HG02642 (cell line): ENCODE results near the gene ELFN1.

Source experiments
- ATAC-seq: cut with Tn5 transposase; IDR thresholded peaks from one replicate; pipeline ENCODE4 v1.9.1; 2021; ENCODE audit warnings: mild to moderate bottlenecking; ENCODE audit not compliant: unreplicated experiment, poor library complexity

ELFN1 gene

DNA sequence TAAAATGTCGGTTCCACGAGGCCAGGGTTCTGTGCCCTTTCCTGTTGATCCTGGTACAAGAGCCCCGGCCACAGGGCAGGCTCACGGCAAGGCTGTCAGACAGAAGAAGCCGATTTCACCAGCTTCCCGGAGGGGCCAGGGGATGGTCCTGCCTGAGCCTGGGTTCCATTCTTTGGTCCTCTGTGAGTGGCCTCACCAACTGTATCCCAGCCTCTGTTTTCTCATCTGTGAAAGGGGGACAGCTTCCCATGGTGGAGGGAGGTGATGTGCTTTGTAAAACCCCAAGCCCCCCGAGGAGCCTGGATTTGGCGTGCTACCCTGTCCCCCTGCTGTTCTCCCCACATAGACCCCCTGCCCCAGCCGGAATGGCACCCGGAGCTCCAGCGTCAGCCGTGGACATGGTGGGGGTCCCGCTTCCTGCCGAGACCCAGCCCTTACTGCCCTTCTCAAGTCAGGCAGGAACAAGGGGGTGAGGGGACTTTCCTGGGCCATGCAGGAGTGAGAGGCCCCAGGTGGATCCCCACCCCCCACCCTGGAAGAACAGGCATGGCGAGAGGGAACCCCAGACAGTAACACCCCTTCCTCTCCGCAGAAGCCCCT lies 28.3 kb upstream of the ELFN1 start:
- ATAC-seq, result no peak

- no peak for ATAC-seq
These were observed 27.8 kb upstream of the ELFN1 start for GRCh38 chr7:1642291-1642731.

GRCh38 chr7:1643270-1644092 lies 26.6 kb upstream of the ELFN1 start:
- no peak for ATAC-seq

GRCh38 chr7:1644341-1645070 lies 25.6 kb upstream of the ELFN1 start:
- ATAC-seq, result no peak

DNA sequence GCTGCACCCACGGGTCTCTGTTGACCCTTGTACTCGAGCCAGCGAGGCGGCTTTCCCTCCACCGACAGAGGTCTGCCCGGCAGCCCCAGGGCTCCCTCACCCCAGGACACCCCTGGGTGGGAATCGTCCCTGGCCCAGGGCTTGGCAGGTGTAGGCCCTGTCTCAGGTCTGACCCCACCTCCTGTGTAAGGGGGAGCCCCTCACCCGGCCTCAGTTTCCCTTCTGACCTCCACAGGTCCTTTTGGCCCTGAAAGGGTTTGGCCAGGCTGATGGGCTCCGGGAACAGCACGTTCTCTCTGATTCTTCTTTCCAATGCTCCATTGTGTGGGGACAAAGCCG lies 25.0 kb upstream of the ELFN1 start:
- ATAC-seq, result no peak

- ATAC-seq, result no peak
These were observed 24.6 kb upstream of the ELFN1 start for GRCh38 chr7:1645476-1645875.

GRCh38 chr7:1646391-1646790 lies 23.7 kb upstream of the ELFN1 start:
- ATAC-seq, result no peak

DNA sequence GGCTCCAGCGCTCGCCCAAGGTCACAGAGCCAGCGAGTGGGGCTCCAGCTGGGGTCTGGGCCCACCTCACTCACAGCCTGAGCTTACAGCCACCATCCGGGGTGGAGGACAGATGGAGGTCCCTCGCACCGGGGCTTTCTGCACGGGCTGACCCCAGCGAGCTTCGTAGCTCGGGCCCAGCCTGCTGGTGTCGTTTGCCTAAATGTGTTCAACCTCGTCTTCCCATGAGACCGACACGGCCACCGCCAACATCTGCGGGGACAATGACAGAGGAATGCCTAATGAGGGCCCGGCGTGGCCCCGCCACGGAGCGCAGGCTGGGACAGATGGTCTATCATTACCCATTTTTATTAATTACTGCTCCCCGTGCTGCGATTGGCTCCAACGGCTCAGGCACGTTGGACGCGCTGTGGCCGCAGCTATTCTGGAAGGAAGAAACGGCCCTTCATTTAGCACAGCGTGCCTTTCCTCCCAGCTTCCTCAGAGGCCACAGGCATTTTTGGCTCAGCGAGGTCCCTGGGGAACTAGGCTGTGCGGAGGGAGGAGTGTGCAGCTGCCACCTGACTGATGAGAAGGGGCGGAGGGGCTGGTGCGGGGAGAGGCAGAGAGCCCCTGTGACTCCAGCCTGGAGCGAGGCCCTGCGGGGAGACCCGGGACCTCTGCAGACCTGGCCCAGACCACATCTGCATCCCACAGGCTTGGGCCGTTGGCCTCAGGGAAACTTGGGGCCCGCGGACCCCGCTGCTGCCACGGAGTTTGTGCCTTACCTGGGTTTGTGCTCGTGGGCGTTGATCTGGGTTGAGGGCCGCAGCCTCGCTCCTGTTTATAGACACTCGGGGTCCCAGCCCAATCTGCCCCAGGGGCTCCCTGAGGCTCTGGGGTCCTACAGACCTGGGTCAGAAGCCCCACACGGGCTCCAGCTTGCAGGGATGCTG lies 22.9 kb upstream of the ELFN1 start:
- no peak for ATAC-seq

DNA sequence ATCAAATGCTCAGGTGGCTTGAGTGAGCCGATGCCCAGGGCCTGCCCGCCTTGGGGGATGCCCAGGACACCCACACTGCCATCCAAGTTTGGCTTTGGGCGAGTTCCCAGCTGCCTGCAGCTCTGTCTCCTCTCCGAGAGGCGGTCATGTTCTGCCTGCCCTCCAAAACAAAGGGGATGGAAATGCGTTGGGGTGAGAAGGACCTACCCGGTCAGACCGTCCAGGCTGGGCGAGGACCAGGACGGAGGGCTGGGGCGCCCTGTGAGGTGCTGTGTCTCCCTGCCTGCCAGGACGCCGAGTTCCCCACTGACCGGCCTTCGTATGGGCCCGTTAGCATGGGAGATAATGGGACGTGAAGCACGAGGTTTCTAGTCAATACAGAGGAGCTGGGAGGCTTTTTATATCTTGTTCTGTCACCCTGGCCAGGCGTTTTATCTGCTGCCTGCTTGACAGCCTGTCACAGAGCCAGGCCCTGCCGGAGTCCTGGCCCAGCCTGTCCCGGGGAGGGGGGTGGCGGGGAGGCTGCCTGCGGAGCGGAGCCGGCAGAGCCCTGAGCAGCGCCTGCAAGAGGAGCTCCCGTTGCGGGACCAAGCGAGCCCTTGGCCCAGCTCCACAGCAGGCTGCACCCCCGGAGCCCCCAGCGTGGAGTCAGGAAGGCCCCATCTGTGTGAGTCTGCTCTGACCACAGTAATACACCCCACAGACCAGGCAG lies 22.0 kb upstream of the ELFN1 start:
- ATAC-seq, result no peak

- ATAC-seq, result no peak
These were observed 20.2 kb upstream of the ELFN1 start for GRCh38 chr7:1649751-1650326.

GRCh38 chr7:1650363-1651030 lies 19.6 kb upstream of the ELFN1 start:
- no peak for ATAC-seq

GRCh38 chr7:1651031-1651446 lies 19.0 kb upstream of the ELFN1 start:
- no peak for ATAC-seq

GRCh38 chr7:1651891-1652290 lies 18.2 kb upstream of the ELFN1 start:
- no peak for ATAC-seq

GRCh38 chr7:1653500-1653899 lies 16.6 kb upstream of the ELFN1 start:
- no peak for ATAC-seq

DNA sequence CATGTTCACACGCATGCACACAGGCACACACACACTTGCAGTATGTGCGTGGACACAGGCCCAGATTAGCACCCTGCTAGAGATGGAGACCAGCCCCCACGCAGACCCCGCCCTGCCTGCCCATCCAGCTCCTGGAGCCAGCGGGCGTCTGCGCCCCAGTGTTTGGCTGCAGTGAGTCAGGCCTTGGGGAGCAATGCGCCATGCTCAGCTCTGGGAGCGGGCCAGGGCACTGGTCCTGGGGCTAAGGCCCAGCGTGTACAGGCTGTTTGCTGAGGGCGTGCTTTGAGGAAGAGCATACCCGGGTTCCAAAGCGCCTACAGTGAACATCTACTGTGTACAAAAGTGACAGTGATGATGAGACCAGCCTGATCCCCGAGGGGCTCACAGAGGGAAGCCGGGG lies 16.0 kb upstream of the ELFN1 start:
- no peak for ATAC-seq

GRCh38 chr7:1654738-1655475 lies 15.2 kb upstream of the ELFN1 start:
- no peak for ATAC-seq

- no peak for ATAC-seq
These were observed 10.4 kb upstream of the ELFN1 start for GRCh38 chr7:1659696-1660095.

GRCh38 chr7:1661461-1661860 lies 8.6 kb upstream of the ELFN1 start:
- no peak for ATAC-seq
